IPS-18a (cell line): ENCODE results near the gene GRK2.
A peak's percentile ranks its signal among the peaks of the same experiment; 100 is the strongest.
"Not testable (repeated sequence)": the region's sequence is repeated elsewhere in the genome, so short reads cannot be mapped to it uniquely, and the experiment has no call there.

Experiments used
- H3K27ac ChIP-seq: one replicate; pipeline ENCODE4 v1.5.1; 2013; ENCODE audit warnings: low read length
- H3K27me3 ChIP-seq: one replicate; pipeline ENCODE4 v1.6.1; 2013; ENCODE audit warnings: mild to moderate bottlenecking, low read length; ENCODE audit not compliant: control insufficient read depth, insufficient read depth
- H3K36me3 ChIP-seq: one replicate; pipeline ENCODE4 v1.6.1; 2013; ENCODE audit warnings: low read depth, low read length; ENCODE audit not compliant: control insufficient read depth
- H3K4me1 ChIP-seq: one replicate; pipeline ENCODE4 v1.6.1; 2013; ENCODE audit warnings: low read depth, low read length; ENCODE audit not compliant: control insufficient read depth
- H3K4me3 ChIP-seq: one replicate; pipeline ENCODE4 v1.5.1; 2013; ENCODE audit warnings: low read length
- H3K9ac ChIP-seq: one replicate; pipeline ENCODE4 v1.6.1; 2013; ENCODE audit warnings: mild to moderate bottlenecking, low read length, moderate library complexity
- H3K9me3 ChIP-seq: one replicate; pipeline ENCODE4 v1.6.1; 2013; ENCODE audit warnings: low read depth, low read length; ENCODE audit not compliant: control insufficient read depth

The GRK2 gene

DNA sequence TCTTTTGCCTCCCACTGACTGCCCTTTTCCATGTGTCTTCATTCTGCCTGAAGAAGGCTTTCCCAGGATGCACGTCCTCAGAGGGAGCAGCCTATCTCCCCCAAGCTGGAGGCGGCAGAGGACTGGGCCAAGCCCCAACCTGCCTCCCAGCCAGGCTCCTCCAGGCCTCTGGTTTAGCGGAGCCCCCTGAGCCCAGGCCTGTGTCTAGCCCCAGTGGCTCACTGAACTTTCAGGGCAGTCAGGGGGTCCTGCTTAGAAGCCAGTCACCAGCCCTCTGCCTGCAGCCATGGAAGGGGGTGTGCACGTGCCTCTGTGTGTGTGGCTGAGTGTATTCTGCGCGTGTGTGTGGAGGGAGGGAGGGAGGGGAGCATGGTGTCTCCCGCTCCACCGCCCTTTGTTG, 10.4 kb upstream of the GRK2 start:
- Histone ChIP-seq H3K36me3 (peaks cover 62% of the 10 kb centered on the region), H3K9me3 (no peaks in the 10 kb centered on the region), H3K9ac (no peak overlapping the region), H3K4me1 (no peaks in the 10 kb centered on the region), H3K4me3 (no peak overlapping the region), H3K27me3 (no peaks in the 10 kb centered on the region), H3K27ac (no peak overlapping the region)

DNA sequence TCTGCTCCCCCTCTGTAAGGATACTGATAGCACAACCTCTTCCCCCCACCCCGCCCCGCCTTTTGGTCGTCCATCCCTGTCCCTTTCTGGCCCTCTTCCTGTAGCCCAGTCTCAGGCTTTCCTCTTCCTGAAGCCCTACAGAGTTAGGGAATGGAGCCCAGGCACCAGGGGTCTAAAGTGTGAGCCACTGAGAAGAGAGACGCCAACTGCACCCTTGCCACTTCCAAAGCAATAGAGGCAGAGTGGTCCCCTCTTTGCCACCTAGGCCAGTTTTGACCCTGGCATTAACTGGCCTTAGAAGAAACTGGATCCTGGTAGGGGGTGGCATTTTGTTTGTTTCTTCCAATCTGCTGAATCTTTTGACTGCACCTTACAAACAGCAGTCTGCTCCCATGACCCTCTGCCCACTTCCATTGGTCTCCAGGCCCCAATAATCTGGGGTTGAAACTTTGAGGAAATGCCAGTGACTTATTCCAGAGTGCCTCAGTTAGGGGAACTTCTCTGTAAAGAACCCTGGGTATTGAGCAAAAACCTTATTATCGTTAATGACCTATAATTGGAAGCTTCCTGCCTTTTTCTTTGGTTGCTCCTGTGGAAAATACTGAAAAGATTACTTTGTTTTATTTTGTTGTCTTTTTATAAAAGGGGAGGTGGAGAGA, 9.7 kb upstream of the GRK2 start:
- peaks cover 54% of the 10 kb centered on the region for H3K36me3 ChIP-seq
- no peaks in the 10 kb centered on the region for H3K9me3 ChIP-seq
- H3K4me3 ChIP-seq, result no peak overlapping the region
- no peak overlapping the region for H3K27ac ChIP-seq
- no peak overlapping the region for H3K9ac ChIP-seq
- H3K27me3 ChIP-seq, result no peaks in the 10 kb centered on the region
- H3K4me1 ChIP-seq, result no peaks in the 10 kb centered on the region

DNA sequence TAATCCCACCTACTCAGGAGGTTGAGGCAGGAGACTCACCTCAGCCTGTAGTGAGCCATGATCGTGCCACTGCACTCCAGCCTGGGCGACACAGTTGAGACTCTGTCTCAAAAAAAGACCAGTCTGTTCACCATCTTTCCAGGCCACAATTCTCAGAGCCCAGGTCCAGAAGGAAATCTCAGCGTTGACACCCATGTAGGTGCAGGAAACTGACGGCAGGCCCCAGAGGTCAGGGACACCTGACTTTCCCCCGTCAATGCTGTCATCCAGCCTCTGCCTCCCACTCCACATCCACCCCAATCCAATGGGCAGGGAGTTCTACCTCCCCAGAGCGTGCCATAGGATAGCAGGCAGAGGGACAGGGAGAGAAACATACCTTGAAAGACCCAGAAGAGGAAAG, 5.9 kb upstream of the GRK2 start:
- H3K4me1 ChIP-seq, result peaks cover 7% of the 10 kb centered on the region

DNA sequence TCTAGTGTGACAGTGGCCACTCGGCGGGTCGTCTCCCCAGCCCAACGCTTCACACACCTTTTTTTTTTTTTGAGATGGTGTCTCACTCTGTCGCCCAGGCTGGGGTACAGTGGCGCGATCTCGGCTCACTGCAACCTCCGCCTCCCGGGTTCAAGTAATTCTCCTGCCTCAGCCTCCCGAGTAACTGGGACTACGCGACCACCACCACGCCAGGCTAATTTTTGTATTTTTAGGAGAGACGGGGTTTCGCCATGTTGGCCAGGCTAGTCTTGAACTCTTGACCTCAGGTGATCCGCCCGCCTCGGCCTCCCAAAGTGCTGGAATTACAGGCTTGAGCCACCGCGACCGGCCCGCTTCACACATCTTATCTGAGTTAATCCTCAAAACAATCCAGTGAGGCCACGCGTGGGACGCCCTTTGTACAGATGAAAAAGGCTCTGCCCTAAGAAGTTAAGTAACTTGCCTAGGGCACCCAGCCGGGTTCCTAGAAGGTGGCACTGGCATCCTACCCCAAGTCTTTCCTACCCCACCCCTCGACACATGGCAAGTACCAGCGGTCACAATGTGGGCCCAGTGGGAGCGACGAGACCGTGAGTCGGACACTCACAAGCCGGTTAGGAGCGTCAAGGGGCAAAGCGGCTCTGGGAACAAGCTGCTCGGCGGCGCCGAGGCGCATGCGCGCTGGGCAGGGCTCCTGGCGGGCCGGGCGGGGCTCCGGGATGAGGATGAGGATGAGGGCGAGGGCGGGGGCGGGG, 5.2 kb upstream of the GRK2 start:
- Histone ChIP-seq H3K4me3 (peak overlapping the region; percentile 53), H3K36me3 (peaks cover 12% of the 10 kb centered on the region), H3K27me3 (peaks cover 27% of the 10 kb centered on the region)
- not testable (repeated sequence) for H3K27ac ChIP-seq, H3K9me3 ChIP-seq, H3K4me1 ChIP-seq, H3K9ac ChIP-seq

More for the DNA sequence above, 5.9 kb upstream of the GRK2 start:
- H3K27ac ChIP-seq, result no peak overlapping the region
- H3K9ac ChIP-seq, result no peak overlapping the region
- no peaks in the 10 kb centered on the region for H3K9me3 ChIP-seq
- H3K4me3 ChIP-seq, result no peak overlapping the region
- peaks cover 21% of the 10 kb centered on the region for H3K27me3 ChIP-seq
- peaks cover 16% of the 10 kb centered on the region for H3K36me3 ChIP-seq

DNA sequence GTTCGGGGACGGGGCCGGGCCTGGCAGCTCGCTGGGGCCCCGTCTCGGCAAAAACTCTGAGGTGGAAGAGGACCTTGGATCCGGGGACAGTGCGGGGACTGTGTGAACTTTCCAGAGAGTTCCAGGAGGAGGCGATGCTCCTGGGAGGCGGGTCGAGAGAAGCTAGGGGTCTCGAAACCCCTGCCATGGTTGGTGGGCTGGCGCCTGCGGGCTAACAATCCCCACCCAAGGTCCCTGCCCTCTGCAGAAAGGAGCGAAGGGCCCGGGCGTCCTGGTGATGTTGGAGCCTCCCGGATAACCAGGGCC, 4.7 kb upstream of the GRK2 start:
- peaks cover 27% of the 10 kb centered on the region for H3K27me3 ChIP-seq
- H3K27ac ChIP-seq, result no peak overlapping the region
- peaks cover 7% of the 10 kb centered on the region for H3K4me1 ChIP-seq
- H3K9me3 ChIP-seq, result no peaks in the 10 kb centered on the region
- H3K9ac ChIP-seq, result no peak overlapping the region
- peak overlapping the region; percentile 53 for H3K4me3 ChIP-seq
- peaks cover 6% of the 10 kb centered on the region for H3K36me3 ChIP-seq

DNA sequence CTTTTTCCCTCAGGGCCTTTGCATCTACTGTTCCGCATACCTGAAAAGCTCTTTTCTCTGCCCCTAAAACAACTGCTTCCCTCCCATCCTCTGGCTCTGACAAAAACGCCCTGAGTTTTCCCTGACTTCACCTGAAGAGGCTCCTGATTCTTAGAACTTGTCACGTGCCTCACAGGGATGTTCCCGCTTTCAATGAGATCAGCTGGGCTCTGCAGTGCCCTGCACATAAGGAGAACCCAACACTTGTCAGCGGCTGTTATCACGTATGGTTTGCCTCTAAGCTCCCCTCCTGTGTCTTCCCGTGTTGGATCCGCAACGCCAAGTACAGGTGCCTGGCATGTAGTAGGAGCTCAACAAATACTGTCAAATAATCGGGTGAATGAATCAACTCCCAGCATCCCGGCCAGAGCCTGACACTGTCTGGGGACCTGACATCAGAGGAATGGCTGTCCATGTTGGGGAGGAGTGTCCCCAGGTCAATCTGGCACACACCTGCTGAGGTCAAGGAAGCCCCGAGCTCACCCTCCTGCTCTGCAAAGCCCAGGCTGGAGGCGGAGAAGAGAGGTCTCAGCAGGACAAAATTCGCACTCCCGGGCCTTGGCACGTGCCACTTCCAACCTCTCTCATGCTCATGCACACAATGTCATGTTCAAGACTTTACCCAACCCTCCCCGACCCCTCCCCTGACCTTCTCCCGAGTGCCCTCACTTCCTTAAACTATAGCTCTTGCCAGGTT, 4.2 kb upstream of the GRK2 start:
- no peak overlapping the region for H3K27ac ChIP-seq
- no peak overlapping the region for H3K9ac ChIP-seq
- H3K9me3 ChIP-seq, result no peaks in the 10 kb centered on the region
- peaks cover 27% of the 10 kb centered on the region for H3K27me3 ChIP-seq
- H3K4me3 ChIP-seq, result peak overlapping the region; percentile 53
- peaks cover 7% of the 10 kb centered on the region for H3K4me1 ChIP-seq
- peaks cover 1% of the 10 kb centered on the region for H3K36me3 ChIP-seq

DNA sequence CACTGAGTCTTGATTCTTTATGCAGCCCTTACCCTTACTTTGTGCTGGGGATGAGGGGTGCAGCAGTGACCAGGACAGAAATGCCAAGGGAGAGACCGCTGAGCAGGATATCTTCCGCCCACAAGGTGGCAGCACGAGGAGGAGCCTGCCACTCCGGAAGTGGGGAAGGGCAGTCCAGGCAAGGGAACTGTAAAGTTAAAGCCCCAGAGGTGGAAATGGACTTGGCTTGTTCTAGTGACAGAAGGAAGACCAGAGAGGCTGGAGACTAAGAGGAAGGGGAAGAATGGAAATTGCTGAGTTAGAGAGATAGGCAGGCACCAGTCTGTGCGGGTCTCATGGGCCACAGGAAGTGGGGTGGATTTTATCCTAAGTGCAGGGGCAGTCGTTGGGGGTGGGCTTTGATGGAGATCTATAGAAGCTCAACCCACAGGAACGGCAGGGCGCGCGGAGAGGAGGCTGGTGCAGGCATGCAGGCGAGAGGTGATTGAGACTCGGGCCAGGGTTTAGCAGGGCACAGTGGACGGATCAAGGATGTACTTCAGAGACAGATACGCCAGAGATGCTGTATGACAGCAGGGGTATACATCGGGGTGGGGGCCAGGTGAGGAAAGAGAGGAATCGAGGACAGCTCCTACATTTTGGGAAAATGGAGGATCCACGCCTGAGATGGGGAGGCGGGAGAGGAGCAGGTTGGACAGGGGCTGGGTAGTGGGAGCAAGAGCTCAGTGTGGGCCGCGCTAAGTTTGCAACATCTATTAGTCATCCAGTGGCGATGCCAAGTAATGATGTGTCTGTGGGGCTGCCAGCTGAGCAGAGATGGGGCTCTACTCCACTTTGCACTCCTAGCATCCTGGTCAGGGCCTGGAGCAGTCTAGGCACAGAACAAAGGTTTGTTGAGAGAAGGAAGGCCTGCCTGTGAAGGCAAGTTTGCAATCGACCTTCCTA, 3.3 kb upstream of the GRK2 start:
- no peak overlapping the region for H3K27ac ChIP-seq
- H3K9ac ChIP-seq, result no peak overlapping the region
- no peaks in the 10 kb centered on the region for H3K36me3 ChIP-seq
- peaks cover 27% of the 10 kb centered on the region for H3K27me3 ChIP-seq
- H3K9me3 ChIP-seq, result no peaks in the 10 kb centered on the region
- H3K4me3 ChIP-seq, result no peak overlapping the region
- peaks cover 7% of the 10 kb centered on the region for H3K4me1 ChIP-seq

DNA sequence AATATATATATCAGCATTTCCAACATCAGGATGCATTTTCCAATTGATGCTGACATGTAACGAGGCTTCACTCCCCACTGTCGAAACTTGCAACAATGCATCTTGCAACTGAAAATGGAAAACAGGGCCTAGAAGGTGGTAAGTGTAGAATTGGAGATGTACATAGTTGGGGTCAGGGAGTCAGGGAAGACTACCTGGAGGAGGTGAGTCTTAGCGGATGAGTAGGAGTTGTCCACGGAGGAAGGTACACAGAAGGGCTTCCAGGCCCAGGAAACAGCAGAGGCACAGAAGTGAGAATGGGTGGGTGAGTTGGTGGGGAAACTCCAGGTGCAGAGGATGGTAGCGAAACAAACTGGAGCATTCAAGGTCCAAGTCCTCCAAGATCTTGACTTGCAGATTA, 2.0 kb upstream of the GRK2 start:
- H3K36me3 ChIP-seq, result peaks cover 3% of the 10 kb centered on the region
- H3K27ac ChIP-seq, result no peak overlapping the region
- H3K9ac ChIP-seq, result no peak overlapping the region
- H3K4me3 ChIP-seq, result no peak overlapping the region
- H3K27me3 ChIP-seq, result peaks cover 27% of the 10 kb centered on the region
- peaks cover 7% of the 10 kb centered on the region for H3K4me1 ChIP-seq
- no peaks in the 10 kb centered on the region for H3K9me3 ChIP-seq

DNA sequence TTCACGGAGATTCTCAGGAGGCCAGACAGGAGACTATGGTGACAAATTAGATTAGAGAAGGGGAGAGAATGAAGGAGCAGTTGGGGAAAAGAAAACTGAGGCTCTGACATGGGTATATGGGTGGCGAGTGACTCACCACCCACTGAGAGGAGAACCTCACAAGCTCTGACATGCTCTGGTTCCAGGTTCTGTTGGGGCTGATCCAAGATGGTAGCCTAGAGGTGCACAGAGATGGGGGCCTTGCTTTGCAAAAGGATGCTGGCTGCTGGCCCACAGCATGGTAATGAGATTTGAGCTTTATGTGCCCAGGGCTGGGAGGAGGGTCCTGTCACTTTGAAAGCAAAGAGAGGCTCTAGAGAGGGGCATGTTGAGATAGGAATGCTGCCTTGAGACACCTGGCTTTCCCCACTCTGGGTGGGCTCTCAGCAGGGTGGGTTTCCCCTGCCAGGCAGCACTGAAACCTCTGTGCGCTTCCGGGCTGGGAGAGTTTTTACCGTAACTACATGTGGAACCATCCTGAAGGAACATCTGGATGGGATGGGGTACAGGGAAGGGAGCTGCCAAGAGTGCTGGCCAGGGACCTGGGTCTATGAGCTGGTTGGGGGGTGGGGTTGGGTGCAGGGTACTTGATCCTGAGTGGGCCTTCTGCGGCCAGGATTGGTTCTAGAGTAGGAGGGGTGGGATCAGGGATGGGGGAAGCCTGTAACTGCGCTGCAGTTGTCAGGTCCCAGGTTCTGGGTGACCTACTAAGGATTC, 1.2 kb upstream of the GRK2 start:
- H3K36me3 ChIP-seq, result peaks cover 3% of the 10 kb centered on the region
- no peak overlapping the region for H3K27ac ChIP-seq
- peaks cover 13% of the 10 kb centered on the region for H3K4me1 ChIP-seq
- H3K4me3 ChIP-seq, result no peak overlapping the region
- no peaks in the 10 kb centered on the region for H3K9me3 ChIP-seq
- no peak overlapping the region for H3K9ac ChIP-seq
- peaks cover 27% of the 10 kb centered on the region for H3K27me3 ChIP-seq

DNA sequence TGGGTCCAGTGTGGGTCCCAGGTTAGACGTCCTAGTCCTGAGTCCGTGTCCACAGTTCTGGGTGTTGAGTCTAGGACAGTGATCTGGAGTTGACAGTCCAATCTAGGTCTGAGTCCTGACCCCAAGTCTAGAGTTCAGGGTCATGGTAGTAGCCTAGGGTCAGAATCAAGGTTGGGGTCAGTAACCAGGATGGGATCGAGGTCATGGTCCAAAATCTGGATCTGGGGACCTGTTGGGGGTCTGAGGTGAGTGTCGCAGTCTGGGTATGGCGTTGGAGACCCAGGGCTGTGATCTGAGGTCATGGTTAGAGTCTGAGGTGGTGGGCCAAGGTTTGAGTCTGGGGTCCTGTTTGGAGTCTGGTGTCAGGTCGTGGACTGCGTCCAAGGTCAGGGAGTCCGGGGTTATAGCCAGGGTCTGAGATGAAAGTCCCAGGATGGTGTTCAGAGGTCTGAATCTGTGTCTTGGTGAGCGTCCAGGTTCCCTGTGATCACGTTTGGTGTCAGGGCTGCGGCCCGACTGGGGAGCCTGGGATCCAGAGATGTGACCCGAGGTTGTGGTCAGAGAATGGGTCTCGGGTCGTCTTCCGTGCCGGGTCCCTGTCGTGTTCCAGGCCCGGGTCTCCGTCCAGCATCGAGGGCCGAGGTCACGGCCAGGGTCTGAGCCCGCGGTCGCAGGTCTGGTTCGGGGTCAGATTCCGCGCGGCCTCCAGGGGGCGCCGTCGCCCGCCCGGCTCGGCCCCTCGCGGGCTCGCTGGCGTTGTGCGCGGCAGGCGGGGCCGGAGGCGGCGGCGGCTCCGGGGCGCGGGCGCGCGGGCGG, 432 bp upstream of the GRK2 start:
- no peaks in the 10 kb centered on the region for H3K9me3 ChIP-seq
- H3K36me3 ChIP-seq, result peaks cover 3% of the 10 kb centered on the region
- H3K4me1 ChIP-seq, result peaks cover 19% of the 10 kb centered on the region
- H3K27ac ChIP-seq, result no peak overlapping the region
- H3K4me3 ChIP-seq, result peak overlapping the region; percentile 23
- peaks cover 27% of the 10 kb centered on the region for H3K27me3 ChIP-seq
- no peak overlapping the region for H3K9ac ChIP-seq
